Adrenal gland (tissue), 5 donors: ENCODE results near the gene SLC6A12.

Experiments used
- CTCF ChIP-seq, 6 experiments: fragments of 450-650 bp in 4 of 6; fragments of 200-600 bp in 2 of 6; sonication (generic) in 1 of 6; IDR thresholded peaks; 1 replicate in 5 of 6; 2 replicates in 1 of 6; pipeline versions ENCODE4 v1.5.1 to v1.8.0; 2016 to 2021; ENCODE audit warnings: antibody characterized with exemption in 6 of 6, mild to moderate bottlenecking in 2 of 6, moderate library complexity in 1 of 6
- POLR2A ChIP-seq, 2 donors: fragments of 450-650 bp; IDR thresholded peaks; one replicate each; pipeline ENCODE4 v1.6.1; 2017; ENCODE audit warnings: antibody characterized with exemption in 2 of 2, mild to moderate bottlenecking in 2 of 2, moderate library complexity in 1 of 2
- donor health status: DM: no; HTN: no; CAD: no.

- no peak for TF ChIP-seq CTCF (IDR thresholded peaks at IDR 0.05)
- no peak for TF ChIP-seq POLR2A (IDR thresholded peaks at IDR 0.05)
Observed at GRCh38 chr12:161823-162222, 52.1 kb downstream of the SLC6A12 start.
